Stimulated activated CD4-positive, alpha-beta T cell treated with anti-CD3 and anti-CD28 coated beads, Interleukin-1b, Interleukin-23, amount 100 ng/mL, for 1 hour (primary cell): ENCODE results near the gene NCOR1.

Source experiments
- DNase-seq, 2 donors: peaks; one replicate each; pipeline ENCODE4 v3.0.0-alpha.2; 2020; ENCODE audit warnings: low read depth in 2 of 2

NCOR1 gene

DNA sequence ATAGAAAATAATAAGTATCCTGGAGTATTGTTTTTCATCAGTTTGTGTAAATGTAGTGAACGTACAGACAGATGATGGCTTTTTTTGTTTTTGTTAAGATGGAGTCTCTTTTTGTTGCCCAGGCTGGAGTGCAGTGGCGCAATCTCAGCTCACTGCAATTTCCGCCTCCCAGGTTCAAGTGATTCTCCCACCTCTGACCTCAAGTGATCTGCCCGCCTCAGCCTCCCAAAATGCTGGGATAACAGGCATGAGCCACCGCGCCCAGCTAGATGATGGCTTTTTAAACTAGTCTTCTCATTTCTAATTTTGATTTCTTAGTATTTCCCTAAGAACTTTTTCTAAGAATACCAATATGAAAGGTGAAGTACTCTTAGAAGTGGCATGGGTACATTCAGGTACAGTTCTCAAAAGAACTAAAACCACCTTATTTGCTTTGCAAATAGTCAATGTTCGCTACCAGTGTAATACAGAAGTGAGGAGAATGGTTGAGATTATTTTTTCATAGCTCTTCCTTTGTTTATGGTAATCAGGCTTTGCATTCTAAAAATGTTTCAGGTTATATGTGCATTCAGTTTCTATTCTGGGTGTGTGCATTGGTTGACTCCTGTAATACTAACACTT, 181.5 kb downstream of the NCOR1 start:
- DNase-seq: no peak

- peak in 1 of 2 donors; percentile 10 for DNase-seq
Observed at GRCh38 chr17:16027708-16028584, 187.4 kb downstream of the NCOR1 start.

DNA sequence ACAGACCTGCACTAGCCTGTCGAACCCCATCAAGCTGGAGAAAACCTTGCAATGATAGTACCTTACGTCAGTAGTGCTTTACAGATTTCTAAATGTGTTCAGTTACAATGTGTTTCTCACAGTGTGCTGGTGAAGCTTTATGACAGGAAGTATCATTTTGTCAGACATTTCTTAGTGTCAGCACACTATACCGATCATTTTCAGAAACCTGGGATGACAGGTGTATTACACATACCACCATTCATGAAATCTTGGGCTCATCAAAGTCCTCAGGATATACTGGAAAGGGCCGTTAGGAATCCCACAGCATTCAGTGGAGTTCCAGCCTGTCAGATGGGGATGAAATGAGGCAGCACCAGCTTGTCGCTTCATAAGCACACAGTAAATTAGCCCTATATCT, 188.4 kb downstream of the NCOR1 start:
- no peak for DNase-seq

DNA sequence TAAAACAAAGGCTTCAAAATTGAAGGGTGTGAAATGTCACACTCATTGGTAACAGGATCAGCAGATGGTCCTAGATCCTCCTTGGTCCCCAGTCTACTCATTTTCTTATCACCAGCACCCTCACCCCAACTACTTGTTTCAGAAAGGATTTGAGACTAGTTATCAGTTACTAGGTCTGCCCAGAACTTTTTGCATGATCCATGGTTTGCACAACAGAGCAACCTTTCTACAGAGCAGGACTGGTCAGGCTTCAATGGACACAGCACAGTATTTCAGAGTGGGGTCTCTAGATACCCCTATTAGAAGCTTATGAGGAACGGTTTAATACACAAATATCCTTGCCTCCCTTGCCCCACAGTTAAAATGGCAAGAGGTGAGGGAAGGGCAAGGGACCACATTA, 190.1 kb downstream of the NCOR1 start:
- DNase-seq: no peak

- no peak for DNase-seq
Observed at GRCh38 chr17:16023881-16024280, 191.5 kb downstream of the NCOR1 start.

DNA sequence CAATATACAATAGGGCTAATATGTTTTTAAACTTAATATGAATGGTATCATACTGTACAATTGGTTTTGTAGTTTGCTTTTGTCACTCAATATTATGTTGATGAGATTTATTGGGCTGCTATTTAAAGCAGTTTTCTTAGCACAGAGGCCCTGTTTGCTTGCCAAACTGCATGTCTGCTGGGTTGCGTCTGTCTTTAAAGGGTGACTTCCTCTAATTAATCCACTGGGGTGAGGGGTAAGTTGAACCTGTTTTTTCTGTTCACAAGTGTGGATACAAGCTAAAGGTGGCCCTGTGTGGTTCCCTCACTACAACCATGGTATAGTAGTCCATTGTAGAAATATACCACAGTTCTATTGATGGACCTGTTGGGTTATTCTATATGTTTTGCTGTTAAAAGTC, 196.0 kb downstream of the NCOR1 start:
- DNase-seq: no peak

- DNase-seq: no peak
Observed at GRCh38 chr17:16013943-16014407, 201.4 kb downstream of the NCOR1 start.

- DNase-seq: no peak
Observed at GRCh38 chr17:16007439-16007838, 207.9 kb downstream of the NCOR1 start.

- no peak for DNase-seq
Observed at GRCh38 chr17:16005636-16006035, 209.7 kb downstream of the NCOR1 start.

- no peak for DNase-seq
Observed at GRCh38 chr17:16003841-16004240, 211.5 kb downstream of the NCOR1 start.

GRCh38 chr17:16002708-16003260, 212.6 kb downstream of the NCOR1 start:
- no peak for DNase-seq

DNA sequence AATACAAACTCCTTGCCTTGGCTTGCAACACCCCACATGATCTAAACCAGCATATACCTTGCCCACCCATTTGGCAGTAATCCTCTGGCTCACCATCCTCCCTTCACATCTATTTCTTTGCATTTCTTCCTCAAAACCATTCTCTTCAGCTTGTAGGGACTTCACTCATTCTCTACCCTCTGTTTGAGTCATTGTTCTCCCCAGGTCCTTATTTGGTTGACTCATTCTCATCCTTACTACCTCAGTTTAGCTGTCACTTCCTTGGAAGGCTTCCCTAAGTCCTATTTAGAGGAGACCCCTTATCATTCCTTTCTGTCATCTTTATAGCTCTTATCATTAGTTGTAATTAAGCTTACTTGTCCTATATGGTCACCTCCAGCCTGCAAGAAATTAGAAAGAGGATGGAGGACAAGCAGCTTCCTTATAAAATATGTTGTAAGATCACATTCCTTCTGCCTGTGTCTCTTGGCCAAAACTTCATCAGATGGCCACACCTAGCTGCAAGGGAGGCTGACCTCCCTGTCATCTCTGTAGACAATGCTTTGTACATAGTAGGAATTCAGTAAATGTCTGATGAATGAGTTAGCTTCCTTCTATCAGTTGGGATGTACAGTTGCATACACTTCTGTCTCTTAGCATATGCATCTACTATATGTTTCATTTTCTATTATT, 214.0 kb downstream of the NCOR1 start:
- DNase-seq: no peak

DNA sequence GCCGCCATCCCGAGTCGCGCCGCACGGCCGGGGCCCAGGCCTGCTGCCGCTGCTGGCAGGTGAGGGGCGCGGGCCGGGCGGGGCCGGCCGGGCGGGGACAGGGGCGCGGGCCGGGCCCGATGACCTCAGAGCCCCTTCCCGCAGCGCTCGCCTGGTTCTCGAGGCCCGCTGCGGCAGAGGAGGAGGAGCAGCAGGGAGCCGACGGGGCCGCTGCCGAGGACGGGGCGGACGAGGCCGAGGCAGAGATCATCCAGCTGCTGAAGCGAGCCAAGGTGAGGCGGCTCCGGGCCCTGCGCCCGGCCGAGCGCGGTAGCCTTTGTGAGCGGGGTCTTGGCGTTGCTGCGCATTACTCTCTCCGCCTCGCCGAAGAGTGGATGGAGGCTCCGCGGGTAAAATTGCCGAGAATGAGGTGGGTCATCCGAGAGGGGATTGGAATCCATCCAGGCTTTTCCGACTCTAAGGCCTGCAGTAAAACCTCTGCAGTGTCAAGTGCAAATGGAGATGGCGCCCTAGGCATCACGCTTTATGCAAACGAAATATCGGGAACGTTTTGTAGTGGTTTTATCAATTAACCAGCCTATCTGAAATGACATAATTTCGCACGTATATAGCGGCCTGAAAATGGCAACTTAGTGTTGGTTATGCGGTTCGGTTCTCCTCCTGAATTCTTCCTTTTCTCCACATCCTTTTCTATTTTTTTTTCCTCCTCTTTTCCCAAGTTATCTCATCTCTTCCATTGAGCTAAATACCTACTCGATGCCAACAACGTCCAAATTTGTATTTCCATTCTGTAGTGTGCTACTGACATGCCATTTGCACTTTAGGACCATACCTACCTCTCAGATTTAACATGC, 215.1 kb downstream of the NCOR1 start:
- no peak for DNase-seq

DNA sequence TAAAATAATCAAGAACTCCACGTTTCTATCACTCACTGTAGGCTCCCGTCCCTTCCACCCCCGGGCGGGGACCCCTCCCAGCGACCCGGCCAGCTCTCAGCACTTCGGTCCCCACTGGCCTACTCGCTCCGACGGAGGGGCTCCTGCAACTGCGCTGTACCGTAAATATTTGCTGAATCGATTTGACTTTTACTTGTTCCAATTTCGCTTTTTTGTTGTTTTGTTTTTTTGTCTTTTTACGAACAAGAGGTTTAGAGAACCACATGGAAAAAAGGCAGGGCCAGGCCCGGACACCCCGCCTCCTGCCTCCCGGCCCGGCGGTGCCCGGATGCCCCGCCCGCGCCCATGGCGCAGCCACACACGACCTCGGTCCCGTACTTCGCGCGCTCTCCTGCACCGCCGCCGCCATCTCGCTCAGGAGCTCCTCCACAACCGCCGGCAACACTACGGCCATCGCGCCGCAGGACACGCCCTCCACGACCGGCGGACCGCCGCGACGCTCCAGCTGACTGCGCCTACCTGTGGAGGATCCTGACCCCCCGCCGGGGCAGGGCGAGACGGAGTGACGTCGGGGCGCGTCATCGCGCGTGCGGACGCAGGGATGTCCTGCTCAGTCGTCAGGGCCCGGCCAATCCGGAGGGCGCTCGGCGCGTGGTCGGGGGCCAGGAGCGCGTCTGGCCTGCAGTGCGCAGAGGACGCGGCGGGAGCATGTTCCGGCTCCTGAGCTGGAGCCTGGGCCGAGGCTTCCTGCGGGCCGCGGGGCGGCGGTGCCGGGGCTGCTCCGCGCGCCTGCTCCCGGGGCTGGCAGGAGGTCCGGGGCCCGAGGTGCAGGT, 216.0 kb downstream of the NCOR1 start, which contains the start of the genes TTC19 and ZSWIM7:
Gene TTC19 (plus strand): TSS at position 684 of the 833 bp plus-strand sequence. CDS start 25 bp downstream, at position 709.
Gene ZSWIM7 (minus strand): TSS at position 564 of the 833 bp plus-strand sequence. CDS start 110 bp downstream, at position 454.
- DNase-seq: peak; percentile 68 to 83

DNA sequence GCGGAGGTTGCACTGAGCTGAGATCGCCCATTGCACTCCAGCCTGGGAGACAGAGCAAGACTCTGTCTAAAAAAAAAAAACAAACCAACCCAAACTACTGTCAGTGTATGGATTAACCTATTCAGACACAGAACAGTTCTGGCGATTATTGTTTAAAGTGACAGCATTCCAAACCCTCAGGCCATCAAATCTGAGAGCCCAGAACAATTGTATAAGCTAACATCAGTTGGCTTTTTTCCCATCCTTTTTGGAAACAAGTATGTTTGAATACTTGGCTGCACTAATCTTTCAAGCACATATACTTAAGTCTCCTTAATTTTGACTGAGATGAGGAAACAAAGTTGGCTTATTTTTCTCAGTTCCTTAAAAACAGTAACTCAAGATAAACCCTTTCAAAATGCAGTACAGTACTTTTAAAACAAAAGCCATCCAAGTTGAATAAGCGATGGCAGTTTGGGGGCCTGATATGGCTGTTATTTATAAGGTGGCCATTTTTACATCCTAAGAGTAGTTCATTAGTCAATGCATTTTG, 217.2 kb downstream of the NCOR1 start:
- DNase-seq: no peak

- no peak for DNase-seq
Observed at GRCh38 chr17:15996322-15996721, 219.0 kb downstream of the NCOR1 start.

DNA sequence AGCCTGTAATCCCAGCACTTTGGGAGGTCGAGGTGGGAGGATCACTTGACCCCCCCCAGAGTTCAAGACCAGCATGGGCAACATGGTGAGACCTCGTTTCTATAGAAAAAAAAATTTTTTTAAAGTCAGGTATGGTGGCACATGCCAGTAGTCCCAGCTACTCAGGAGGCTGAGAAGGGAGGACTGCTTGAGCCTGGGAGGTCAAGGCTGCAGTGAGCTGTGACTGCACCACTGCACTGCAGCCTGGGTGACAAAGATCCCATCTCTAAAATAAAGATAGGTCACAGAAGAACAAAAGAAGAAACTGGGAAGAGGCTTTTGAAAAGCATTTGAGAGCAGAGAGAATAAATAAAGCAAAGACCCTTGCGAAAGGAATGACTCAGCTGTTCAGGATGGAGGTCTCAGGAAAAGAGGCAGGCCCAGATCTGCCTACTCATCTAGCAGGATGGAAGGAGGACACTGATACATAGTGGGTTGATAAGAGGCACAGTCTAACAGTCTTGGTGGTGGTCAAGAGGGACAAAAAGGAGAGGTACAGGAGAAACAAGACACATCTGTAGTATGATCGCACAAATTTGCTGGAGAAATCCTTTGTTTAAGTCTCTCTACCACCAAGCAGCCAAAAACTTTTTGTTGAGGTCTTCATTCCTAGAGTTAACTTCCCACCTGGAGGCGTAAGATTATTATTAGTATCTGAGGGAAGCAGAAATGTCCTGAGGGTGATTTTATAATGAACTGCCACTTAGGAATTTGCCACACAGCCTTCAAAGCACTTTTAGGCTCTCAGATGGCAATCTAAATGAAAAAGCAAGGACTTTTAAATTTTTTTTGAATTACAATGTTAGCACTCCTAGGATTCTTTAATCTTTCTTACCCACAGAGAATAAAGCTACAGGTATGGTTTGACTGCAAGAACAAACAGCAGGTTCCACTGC, 233.4 kb downstream of the NCOR1 start:
- DNase-seq: no peak

DNA sequence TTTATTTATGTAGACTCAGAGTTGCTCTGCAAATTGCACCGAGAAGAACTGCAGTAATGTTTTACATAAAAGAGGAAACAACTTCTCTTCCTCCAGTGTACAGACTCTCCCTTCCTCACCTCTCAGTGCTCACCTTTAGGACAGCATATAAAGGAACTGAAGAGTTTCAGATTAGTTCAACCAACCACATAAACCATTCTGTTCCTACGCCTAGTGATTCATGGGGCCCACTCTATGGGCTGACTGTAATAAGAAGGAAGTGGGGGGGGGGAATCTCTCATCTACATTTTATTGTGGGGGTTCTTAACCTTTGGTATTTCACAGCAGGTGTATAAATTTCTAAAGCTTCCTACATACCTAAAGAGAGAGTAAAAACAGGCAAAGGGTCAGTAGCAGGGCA, 234.1 kb downstream of the NCOR1 start:
- no peak for DNase-seq
